ENCODE measurements around the gene ATAD5.

The ATAD5 gene

GRCh38 chr17:30831663-30832437 lies at the start of gene ATAD5:
TSS of gene ATAD5 (plus strand) at chr17:30831966. CDS start at chr17:30832348, 382 bp downstream.
- peak; percentile 93 for DNase-seq (ENCODE audit: low read depth)
- H3K4me3 ChIP-seq (ENCODE audit: low read depth, low read length), result peak within 1 kb of the TSS; percentile 95
- TF ChIP-seq CTCF (conservative IDR thresholded peaks at IDR 0.05; ENCODE audit: low read depth, low read length), result no peak

DNA sequence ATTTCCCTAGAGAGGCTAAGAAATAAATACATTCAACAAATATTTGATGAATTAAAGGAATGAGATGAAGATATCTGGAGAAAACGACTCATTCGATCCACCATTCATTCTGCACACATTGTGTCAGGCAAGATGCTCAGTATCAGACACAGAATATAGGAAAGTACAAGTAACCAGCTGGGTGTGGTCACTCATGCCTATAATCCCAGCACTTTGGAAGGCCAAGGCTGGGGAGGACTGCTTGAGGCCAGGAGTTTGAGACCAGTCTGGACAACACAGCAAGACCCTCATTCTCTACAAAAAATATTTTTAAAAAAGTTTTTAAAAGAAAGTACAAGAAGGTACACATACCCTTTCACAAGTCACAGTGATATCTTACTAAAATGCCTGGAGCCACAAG lies 49.6 kb upstream of the ATAD5 start:
- H3K4me3 ChIP-seq (ENCODE audit: low read depth, low read length), result no peak overlapping the region
- DNase-seq (ENCODE audit: low read depth), result no peak
- no peak for TF ChIP-seq CTCF (conservative IDR thresholded peaks at IDR 0.05; ENCODE audit: low read depth, low read length)

DNA sequence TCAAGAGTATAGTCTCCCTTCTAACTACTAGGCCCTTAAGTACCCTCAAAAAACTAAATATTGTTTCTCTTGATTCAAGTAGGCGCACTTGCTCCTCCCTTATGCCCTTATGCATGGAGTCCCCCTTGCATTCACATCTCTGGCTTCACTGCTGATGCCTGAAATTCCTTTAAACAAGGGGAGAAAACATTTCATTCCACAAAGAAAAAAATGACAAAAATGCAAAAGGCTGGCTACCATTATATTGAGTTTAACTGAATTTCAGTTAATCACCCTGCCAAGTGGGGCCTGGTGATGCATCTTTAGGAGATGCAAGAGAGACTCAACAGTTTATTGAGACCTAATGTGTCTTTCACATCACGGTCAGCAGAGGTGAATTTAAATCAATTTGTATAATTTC lies 42.8 kb upstream of the ATAD5 start:
- peak; percentile 31 for DNase-seq (ENCODE audit: low read depth)
- TF ChIP-seq CTCF (conservative IDR thresholded peaks at IDR 0.05; ENCODE audit: low read depth, low read length), result no peak
- no peak overlapping the region for H3K4me3 ChIP-seq (ENCODE audit: low read depth, low read length)

DNA sequence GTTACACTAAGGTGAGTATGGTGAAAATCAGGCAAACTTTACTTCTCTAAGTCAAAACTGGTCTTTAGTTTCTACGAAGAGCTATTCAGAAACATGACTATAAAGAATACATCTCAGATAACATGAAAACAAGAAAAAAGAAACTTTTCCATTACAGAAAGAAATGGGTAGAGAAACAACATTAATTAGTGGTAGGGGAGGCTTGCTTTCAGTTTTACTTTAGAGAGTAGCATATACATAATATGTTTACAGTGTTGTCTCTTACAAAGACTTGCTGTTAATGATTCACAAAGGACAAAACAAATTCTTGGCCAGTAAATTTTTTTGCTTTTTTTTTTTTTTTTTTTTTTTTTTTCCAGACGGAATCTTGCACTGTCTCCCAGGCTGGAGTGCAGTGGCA lies 41.5 kb upstream of the ATAD5 start:
- TF ChIP-seq CTCF (conservative IDR thresholded peaks at IDR 0.05; ENCODE audit: low read depth, low read length), result no peak
- DNase-seq (ENCODE audit: low read depth), result no peak
- no peak overlapping the region for H3K4me3 ChIP-seq (ENCODE audit: low read depth, low read length)

DNA sequence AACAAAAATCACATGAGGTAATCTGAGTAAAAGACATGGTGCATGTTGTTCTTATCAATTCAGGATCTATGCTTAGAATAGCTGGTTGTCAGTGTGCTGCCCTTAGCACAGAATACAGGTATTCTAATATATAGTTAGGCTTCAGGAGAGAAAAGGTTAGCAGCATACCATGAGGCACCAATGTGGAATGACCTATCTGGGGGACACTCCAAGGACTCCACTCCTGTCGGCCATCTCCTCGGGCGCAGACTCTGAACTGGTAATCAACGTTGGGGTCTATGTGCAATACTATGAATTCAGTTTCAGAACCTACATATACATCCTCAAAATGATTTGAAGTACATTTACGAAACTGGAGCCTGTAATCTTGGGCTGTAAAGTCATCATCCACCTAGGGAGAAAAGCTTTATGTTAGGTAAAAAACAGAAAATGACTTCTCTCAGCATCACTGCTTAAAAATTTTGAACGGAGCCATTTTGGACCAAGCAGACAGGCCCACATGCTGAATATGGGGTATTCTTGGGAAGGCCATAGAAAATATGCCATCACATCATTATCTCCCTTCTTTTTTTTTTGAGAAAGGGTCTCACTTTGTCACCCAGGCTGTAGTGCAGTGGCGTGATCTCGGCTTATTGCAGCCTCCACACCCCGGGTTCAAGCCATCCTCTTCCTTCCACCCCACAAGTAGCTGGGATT lies 38.3 kb upstream of the ATAD5 start:
- no peak for TF ChIP-seq CTCF (conservative IDR thresholded peaks at IDR 0.05; ENCODE audit: low read depth, low read length)
- no peak for DNase-seq (ENCODE audit: low read depth)
- no peak overlapping the region for H3K4me3 ChIP-seq (ENCODE audit: low read depth, low read length)

DNA sequence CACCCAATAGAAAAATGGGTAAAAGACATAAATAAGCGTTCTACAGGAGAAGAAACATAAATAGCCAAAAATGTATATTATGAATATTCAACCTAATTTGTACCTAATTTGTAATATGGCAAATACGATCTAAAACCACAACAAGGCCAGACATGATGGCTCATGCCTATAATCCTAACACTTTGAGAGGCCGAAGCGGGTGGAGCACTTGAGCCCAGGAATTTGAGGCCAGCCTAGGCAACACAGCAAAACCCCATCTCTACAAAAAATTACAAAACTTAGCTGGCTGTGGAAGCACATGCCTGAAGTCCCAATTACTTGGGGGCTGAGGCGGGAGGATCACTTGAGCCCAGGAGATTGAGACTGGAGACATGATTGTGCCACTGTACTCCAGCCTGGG lies 37.4 kb upstream of the ATAD5 start:
- H3K4me3 ChIP-seq (ENCODE audit: low read depth, low read length), result no peak overlapping the region
- no peak for TF ChIP-seq CTCF (conservative IDR thresholded peaks at IDR 0.05; ENCODE audit: low read depth, low read length)
- DNase-seq (ENCODE audit: low read depth), result no peak
